Measurements from ENCODE around the gene TMC5. TPM values are rescaled to one million over a fixed set of nuclear protein-coding genes. Genes with fewer than 3 reads are reported as not detected.

TMC5 gene
- total RNA-seq, 1 donor: not detected

DNA sequence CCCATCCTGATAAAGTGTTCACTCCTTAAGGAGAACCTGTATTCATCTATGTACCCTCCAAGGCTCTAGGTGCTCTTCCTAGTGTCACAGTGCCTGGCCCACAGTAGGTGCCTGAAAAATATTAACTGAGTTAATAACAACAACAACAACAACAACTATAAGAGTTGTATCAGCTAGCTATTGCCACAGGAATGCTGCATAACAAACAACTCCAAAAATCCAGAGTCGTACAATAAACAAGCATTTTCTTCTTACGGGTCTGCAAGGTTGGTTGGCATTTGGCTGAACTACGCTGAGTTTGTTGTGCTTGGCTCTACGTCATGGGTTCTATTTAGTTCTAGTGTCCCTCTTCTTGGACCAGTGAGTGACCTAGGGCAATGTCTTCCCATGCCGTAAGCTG lies 29.2 kb downstream of the TMC5 start:
- no peak for DNase-seq (ENCODE audit: low read depth in 2 of 3, low spot score in 2 of 3)

DNA sequence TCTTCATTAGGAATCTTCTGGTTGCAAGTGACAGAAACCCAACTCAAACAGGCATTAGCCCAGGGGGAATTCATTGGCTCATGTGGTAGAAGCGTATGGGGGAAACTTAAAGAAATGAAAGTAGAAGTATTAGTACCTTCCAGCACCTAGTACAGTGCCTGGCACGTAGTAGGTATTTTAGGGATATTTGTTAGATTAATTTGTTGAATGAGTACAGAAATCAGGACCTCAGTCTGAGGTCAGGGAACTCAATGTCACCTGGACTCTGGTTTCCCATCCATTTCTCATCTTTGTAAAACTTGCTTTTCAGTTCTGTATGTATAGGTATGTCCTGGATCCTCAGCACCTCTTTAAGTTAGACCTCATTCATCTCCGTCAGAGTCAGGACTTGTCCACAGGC lies 32.5 kb downstream of the TMC5 start:
- no peak for DNase-seq (ENCODE audit: low read depth in 2 of 3, low spot score in 2 of 3)

DNA sequence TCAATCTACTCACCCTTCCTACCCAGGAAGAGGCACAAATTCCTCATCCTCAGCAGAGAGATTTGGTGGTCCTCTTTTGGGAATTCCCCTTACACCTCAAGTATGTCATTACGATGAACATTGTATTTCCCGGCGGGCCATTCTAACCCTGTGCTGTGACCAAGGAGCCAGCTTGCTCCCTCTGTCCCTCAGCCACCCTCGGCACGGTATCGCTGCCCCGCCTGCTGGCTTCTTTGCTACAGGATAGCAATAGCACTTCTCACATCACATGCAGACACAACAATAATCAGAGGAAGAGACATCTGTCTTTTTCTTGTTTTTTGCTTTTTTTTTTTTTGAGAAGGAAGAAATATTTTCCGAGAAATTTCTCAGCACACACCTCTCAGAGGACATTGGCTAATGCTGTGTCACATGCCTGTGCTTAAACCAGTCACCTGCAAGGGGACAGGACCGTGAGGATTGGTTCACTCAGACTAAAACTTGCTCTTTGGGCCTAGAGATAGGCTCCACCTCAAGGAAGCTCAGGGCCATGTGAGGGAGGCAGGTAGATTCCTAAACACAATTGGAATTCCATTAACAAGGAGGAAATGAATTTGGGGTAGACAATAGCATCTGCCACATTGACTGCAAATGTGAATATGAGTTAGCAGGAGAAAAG lies 41.2 kb downstream of the TMC5 start:
- DNase-seq (ENCODE audit: low read depth in 2 of 3, low spot score in 2 of 3): no peak

DNA sequence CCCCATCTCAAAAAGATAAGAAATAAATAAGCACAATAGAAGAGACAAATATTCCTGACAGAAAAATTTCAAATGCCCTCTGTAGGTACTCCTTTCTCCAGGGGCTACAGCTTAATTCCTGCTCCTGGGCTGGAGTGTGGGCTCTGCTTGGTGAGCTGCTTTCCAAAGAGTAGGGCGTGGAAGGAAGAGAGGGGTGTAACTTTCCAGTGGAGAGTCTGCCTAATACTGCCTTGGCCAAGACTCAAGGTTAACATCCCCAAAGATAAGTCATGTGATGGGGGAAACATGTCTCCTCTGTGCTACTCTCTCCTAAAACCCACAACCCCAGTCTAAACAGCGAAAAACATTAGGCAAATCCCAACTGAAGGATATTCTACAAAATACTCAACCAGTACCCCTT lies 42.7 kb downstream of the TMC5 start:
- DNase-seq (ENCODE audit: low read depth in 2 of 3, low spot score in 2 of 3): no peak

DNA sequence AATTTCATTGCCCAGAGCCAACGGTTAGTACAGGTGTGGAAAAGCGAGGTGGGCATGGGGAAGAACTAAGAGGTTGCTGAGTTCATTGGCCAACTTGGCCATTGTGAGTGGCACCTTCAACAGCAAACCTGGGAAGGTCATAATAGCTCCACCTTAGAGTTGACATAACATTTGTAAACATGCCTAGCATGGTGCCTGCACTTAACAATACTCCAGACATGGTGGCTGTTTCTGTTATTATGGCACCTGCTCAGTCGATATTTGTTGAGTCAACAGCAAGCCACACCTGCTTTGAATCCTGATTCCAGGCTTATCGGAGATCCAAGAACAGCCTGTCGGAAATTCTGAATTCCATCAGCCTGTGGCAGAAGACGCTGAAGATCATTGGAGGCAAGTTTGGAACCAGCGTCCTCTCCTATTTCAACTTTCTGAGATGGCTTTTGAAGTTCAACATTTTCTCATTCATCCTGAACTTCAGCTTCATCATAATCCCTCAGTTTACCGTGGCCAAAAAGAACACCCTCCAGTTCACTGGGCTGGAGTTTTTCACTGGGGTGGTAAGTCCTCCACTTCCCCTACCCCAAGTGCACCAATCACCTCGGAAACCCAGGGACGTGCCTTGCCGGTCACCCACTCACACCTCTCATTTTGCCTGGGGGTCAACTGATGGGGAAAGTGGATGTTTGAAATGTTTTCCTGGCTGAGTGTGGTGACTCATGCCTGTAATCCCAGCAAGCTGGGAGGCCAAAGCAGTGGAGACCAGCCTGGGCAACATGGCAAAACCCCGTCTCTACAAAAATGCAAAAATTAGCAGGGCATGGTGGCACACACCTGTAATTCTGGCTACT lies 46.0 kb downstream of the TMC5 start:
- DNase-seq (ENCODE audit: low read depth in 2 of 3, low spot score in 2 of 3): no peak

DNA sequence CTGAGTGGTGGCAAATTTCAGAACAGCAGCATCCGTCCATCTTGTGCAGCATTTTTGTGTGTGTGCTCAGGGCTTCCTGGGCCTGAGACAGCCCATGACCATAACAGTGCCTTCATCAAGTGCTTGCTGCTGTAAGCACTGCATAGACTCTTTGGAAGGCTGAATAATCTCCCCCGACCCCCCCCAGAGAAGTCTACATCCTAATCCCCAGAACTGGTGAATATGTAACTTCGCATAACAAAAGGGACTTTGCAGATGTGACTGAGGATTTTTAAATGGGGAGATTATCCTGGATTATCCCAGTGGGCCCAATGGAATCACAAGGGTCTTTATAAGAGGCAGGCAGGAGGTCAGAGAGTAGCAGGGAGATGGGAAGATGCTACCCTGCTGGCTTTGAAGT lies 50.6 kb downstream of the TMC5 start:
- DNase-seq (ENCODE audit: low read depth in 2 of 3, low spot score in 2 of 3): no peak

DNA sequence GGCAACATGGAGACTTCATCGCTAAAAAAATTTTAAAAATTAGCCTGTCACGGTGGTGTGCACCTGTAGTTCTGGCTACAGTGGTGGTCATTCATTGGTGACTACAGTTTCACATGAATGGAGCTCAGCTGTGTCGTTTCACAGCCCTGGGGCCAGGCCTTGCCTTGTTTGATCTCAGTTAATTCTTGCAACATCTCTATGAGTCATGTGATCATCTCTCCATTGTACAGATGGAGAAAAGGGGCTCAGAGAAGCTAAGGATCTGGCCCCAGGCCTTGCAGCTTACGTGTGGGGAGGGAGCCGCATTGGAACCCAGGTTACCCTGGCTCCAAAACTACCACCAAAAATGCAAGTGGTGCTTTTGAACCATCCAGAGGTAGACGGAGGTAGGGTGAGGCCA lies 54.8 kb downstream of the TMC5 start:
- no peak for DNase-seq (ENCODE audit: low read depth in 2 of 3, low spot score in 2 of 3)

DNA sequence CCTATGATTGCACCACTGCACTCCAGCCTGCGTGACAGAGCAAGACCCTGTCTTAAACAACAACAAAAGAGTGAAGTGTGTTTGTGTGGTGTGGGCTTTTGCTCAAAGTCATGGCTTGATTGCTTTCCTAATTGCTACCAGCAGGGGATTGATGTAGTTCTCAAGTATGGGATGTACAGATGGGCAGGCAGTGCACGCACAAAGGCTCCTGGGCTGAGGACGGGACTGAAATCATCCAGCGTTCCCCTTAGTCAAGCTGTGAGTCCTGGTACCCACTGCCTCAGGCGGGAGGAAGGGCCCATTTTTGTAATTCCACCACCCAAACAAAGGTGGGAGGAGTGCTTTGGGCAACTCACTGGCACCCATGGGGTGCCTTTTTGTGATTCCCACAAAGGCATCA lies 56.9 kb downstream of the TMC5 start:
- DNase-seq (ENCODE audit: low read depth in 2 of 3, low spot score in 2 of 3): no peak

DNA sequence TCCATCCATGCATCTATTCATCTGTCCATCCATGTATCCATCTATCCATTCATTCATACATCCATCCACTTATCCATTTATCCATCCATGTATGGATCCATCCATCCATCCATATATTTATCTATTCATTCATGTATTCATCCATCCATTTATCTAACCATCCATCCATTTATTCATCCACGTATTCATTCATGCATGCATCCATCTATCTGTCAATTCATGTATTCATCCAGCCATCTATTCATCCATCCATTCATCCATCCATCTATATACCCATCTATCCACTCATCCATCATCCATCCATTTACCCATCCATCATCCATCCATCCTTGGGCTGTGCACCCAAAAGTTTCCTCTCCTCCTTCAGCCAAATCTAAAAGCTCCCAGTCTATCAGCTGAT lies 60.8 kb downstream of the TMC5 start:
- DNase-seq (ENCODE audit: low read depth in 2 of 3, low spot score in 2 of 3): no peak

DNA sequence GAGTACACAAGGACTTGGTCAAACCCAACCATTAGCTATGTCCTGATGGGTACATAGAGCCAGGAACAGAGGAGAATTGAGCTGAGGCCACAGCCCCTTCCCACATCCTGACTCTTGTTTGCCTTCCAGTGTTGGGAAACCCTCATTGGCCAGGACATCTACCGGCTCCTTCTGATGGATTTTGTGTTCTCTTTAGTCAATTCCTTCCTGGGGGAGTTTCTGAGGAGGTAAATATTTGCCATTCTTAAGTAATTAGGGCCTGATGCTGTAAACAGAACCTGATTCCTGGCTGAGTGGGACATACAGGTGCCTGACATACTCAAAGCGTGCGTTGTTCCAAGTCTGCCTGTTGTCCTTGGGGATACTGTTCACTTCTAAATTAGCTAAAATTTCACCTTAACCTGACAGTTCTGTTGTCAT lies 61.6 kb downstream of the TMC5 start:
- no peak for DNase-seq (ENCODE audit: low read depth in 2 of 3, low spot score in 2 of 3)

DNA sequence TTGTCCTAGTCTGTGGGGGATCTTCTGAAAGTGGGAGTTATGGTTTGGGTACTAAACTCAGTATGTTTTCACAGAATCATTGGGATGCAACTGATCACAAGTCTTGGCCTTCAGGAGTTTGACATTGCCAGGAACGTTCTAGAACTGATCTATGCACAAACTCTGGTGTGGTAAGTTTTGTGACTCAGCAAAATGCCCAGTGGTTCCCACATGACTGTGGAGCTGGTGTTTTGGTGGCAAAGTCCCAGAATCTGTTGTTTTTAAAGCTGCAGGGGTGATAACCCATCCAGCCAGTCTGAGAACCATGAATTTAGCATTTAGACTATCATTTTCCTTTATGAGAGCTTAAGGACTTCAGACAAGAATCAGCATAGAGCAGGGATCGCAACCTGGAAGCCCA lies 63.6 kb downstream of the TMC5 start:
- DNase-seq (ENCODE audit: low read depth in 2 of 3, low spot score in 2 of 3): no peak

DNA sequence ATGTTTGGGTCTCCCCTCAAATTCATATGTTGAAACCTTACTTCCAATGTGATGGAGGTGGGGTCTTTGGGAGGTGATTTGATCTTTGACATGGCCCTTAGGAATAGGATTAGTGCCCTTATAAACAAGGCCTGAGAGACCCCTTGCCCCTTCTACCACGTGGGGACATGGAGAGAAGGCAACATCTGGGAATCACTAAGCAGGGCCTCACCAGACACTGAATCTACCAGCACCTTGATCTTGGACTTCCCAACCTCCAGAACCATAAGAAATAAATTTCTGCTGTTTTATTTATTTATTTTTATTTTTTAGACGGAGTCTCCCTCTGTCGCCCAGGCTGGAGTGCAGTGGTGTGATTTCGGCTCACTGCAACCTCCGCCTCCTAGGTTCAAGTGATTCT lies 64.1 kb downstream of the TMC5 start:
- no peak for DNase-seq (ENCODE audit: low read depth in 2 of 3, low spot score in 2 of 3)

DNA sequence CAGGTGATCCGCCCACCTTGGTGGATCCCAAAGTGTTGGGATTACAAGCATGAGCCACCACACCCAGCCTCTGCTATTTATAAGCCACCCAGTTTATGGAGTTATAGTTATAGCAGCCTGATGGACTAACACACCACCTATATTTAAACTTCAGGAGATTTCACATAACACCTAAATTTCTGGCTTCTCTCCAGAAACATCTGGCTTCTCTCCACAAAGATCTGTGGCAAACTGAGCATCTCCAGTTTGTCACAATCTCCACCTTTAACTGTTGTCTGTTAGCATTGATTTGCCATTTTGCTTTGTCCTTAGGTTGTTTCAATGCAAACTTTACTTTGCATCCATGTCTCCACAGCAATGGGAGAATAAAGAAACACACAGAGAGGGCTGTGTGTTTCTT lies 64.6 kb downstream of the TMC5 start:
- no peak for DNase-seq (ENCODE audit: low read depth in 2 of 3, low spot score in 2 of 3)

DNA sequence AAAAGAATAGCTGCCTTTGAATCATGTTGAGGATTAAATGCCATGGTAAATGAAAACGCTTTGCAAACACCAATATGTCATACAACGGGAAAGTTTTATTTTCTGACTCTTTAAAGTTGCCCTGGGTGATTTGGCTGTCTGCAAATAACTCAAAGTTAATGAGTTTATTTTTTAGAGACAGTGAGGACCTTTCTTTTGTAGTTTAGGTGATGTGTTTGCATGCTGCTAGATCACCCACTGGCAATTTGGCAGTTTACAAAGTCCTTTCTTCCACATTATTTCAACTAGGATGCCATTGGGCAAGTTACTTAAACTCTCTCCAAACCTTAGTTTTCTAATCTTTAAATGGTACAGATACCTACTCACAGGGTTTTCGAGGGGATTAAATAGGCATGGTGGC lies 66.4 kb downstream of the TMC5 start:
- DNase-seq (ENCODE audit: low read depth in 2 of 3, low spot score in 2 of 3): no peak

DNA sequence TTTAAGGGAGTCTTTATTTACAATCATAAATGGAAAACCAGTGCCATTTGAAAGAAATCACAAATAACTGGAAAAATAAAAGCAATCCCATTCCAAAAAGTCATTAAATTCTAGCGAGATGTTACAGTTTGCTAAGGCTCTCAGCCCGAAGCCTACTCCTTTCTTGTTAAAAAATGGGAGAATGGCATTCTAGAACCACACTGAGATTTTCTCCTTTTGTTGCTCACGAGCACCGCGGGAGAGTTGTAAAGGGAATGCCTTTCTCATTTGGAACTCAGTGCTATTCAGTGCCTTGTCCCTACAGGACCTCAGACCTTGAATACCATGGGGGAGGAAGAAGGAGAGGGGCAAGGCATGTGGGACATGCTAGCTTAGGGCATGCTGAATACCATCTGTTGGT lies 67.9 kb downstream of the TMC5 start:
- DNase-seq (ENCODE audit: low read depth in 2 of 3, low spot score in 2 of 3): no peak

DNA sequence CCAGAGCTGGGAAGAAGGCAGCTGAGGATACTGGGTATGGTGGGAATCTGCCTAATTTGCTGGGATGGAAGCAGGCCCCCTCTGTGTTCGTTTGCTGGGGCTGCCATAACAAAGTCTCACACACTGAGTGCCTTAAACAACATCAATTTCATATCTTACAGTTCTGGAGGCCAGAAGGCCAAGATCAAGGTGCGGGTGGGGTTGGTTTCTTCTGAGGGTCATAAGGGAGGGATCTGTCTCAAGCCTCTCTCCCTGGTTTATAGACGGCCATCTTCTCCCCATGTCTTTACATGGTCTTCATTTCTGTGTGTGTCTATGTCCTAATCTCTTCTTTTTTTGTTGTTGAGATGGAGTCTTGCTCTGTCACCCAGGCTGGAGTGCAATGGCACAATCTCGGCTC lies 68.4 kb downstream of the TMC5 start:
- no peak for DNase-seq (ENCODE audit: low read depth in 2 of 3, low spot score in 2 of 3)

DNA sequence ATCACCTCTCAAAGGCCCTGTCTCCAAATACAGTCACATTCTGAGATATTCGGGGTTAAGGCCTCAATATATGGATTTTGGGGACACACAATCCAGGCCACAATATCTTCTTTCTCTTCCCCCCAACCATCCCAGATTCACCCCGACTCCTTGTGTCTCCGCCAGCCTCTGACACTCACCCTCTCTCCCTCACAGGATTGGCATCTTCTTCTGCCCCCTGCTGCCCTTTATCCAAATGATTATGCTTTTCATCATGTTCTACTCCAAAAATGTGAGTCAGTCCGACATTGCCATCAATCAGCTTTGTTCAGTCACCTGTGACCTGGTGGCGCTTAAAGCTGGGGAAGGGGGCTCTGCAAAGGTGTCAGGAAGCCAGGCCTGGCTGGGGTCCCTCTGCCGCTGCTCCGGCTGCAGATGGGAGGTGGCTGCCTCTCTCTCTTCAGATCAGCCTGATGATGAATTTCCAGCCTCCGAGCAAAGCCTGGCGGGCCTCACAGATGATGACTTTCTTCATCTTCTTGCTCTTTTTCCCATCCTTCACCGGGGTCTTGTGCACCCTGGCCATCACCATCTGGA lies 69.2 kb downstream of the TMC5 start:
- DNase-seq (ENCODE audit: low read depth in 2 of 3, low spot score in 2 of 3): no peak

DNA sequence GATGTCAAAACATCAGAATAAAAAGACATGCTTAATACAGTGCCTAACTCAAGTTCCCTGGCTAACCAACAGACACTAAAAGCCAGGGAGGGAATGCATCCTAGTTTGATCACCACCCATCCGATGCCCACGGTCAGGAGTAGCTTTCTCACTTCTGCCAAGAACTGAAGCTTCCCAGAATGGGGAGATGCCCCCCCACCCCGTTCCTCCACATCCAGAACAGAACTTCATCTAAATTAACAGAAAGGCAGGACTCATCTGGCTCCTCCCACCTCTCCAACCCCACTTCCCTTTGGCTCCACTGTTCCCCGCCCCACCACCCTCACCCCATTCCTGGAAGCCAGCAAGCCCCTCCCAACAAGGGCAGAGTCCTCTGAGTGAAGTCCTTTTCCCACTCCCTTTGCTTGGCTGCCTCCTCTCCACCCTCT lies 70.5 kb downstream of the TMC5 start:
- no peak for DNase-seq (ENCODE audit: low read depth in 2 of 3, low spot score in 2 of 3)

DNA sequence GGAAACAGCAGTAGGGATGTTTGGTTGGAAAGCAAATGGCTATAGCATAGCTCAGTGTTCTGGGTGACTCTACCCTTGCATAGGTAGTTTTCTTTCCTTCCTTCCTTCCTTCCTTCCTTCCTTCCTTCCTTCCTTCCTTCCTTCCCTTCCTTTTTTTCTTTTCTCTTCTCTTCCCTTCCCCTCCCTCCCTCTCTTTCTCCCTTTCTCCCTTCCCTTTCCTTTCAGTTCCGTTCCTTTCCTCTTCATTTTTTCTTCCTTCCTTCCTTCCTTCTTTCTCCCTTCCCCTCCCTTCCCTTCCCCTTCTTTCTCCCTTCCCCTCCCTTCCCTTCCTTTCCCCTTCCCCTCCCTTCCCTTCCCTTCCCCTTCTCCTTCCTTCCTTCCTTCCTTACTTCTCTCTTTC lies 72.9 kb downstream of the TMC5 start:
- DNase-seq (ENCODE audit: low read depth in 2 of 3, low spot score in 2 of 3): no peak

DNA sequence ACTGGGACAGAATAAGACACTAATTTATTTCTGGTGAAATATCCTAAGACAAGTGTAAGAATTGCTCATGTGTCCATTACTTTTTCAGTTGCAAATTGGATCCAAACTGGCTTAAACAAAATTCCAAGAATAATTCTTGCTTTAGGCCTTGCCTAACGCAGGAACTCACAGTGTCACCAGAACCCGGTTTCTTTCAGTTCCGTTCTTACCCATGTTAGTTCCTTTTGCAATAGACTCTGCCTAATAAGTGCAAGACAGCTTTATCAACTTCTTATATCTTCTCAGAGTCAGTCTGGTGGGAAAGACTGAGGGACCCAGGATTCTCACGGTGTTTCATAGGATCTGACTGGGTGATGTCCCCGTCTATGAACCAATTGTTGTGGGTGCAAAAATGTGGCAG lies 79.5 kb downstream of the TMC5 start:
- DNase-seq (ENCODE audit: low read depth in 2 of 3, low spot score in 2 of 3): no peak

DNA sequence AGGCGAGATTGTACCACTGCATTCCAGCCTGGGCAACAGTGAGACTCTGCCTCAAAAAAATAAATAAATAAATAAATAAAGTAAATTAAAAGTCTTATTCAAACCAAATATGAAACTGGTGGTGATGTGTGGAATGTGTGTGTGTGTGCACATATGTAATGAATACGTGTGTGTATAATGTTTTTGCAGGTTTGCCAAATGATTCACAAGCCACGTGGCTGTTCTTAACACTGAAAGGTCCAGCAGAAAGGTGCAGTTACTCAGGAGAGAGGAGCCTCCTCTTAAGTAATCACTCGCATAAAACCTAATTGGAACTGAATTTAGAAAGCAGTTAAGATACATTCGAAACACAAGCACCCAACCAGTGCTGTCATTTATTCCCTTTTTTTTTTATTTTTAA lies 81.3 kb downstream of the TMC5 start:
- no peak for DNase-seq (ENCODE audit: low read depth in 2 of 3, low spot score in 2 of 3)

DNA sequence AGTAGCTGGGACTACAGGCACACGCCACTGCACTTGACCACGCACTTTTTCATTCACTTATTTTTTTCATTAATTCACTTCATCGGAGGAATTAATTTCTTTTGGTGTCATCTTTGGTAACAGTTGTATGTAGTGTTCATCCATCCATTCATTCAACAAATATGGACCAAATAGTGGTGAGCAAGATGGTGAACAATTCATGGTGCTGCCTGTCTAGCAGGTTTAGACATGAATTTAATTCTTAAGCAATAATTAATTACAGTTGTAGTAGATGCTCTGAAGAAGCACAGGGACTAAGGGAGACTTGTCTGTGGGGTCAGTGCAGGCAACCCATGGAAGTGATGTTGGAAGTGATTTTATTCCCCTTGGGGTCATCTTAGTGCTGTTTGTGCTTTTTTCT lies 81.8 kb downstream of the TMC5 start:
- no peak for DNase-seq (ENCODE audit: low read depth in 2 of 3, low spot score in 2 of 3)
